SK-N-SH treated with all-trans-retinoic acid at 6 μM for 48 hours (cell line): Measurements from ENCODE around the gene SMOC2.

Experiments used
- CREB5 ChIP-seq: fragments of 250-450 bp; sonication (Bioruptor Pico); IDR thresholded peaks from 2 replicates; pipeline ENCODE4 v1.5.1; 2020; ENCODE audit warnings: low read depth, mild to moderate bottlenecking, moderate library complexity
- CSDC2 ChIP-seq: fragments of 250-450 bp; sonication (Bioruptor Pico); IDR thresholded peaks from 2 replicates; pipeline ENCODE4 v1.5.0; 2020; ENCODE audit warnings: mild to moderate bottlenecking, moderate library complexity
- CSRNP3 ChIP-seq: fragments of 250-450 bp; sonication (Bioruptor Pico); IDR thresholded peaks from 2 replicates; pipeline ENCODE4 v1.5.1; 2021; ENCODE audit warnings: mild to moderate bottlenecking, moderate library complexity
- GLIS3 ChIP-seq: fragments of 250-450 bp; sonication (Bioruptor Pico); IDR thresholded peaks from 2 replicates; pipeline ENCODE4 v1.5.0; 2020; ENCODE audit warnings: mild to moderate bottlenecking, moderate library complexity
- OSR1 ChIP-seq: fragments of 250-450 bp; sonication (Bioruptor Pico); IDR thresholded peaks from 2 replicates; pipeline ENCODE4 v1.8.0; 2022; ENCODE audit warnings: moderate library complexity, mild to moderate bottlenecking, inconsistent platforms
- PATZ1 ChIP-seq: fragments of 250-450 bp; sonication (Bioruptor Pico); IDR thresholded peaks from 2 replicates; pipeline ENCODE4 v1.8.0; 2020; ENCODE audit warnings: mild to moderate bottlenecking, moderate library complexity, borderline replicate concordance
- TCF4 ChIP-seq: fragments of 250-450 bp; sonication (Bioruptor Pico); IDR thresholded peaks from 2 replicates; pipeline ENCODE4 v1.8.0; 2021; ENCODE audit warnings: mild to moderate bottlenecking, moderate library complexity, borderline replicate concordance
- ZC3H10 ChIP-seq: fragments of 250-450 bp; sonication (Bioruptor Pico); IDR thresholded peaks from 2 replicates; pipeline ENCODE4 v1.5.1; 2021; ENCODE audit warnings: mild to moderate bottlenecking, moderate library complexity
- ZFP30 ChIP-seq: fragments of 450-650 bp; formaldehyde crosslinking; IDR thresholded peaks from 2 replicates; pipeline ENCODE4 v1.5.0; 2022; ENCODE audit warnings: mild to moderate bottlenecking, moderate library complexity
- ZNF565 ChIP-seq: fragments of 450-650 bp; formaldehyde crosslinking; conservative IDR thresholded peaks from 2 replicates; pipeline ENCODE4 v1.5.0; 2020; ENCODE audit warnings: low read depth, mild to moderate bottlenecking, moderate library complexity
- ZNF8 ChIP-seq: fragments of 450-650 bp; formaldehyde crosslinking; IDR thresholded peaks from 2 replicates; pipeline ENCODE4 v1.5.0; 2020; ENCODE audit warnings: mild to moderate bottlenecking, moderate library complexity
- TF ChIP-seq, protein P1 (sequence below): fragments of 250-450 bp; sonication (Bioruptor Pico); IDR thresholded peaks from 2 replicates; pipeline ENCODE4 v1.8.0; 2021; ENCODE audit warnings: low read depth, mild to moderate bottlenecking, moderate library complexity, borderline replicate concordance

GRCh38 chr6:168411793-168412192 is 29.2 kb upstream of the SMOC2 start:
- TF ChIP-seq ZNF8 (CRISPR knock-in tag) (no peak), OSR1 (CRISPR knock-in tag) (no peak), ZNF565 (CRISPR knock-in tag) (no peak), GLIS3 (CRISPR knock-in tag) (no peak), CSDC2 (no peak), TCF4 (CRISPR knock-in tag) (no peak), ZC3H10 (CRISPR knock-in tag) (no peak), PATZ1 (no peak), CREB5 (CRISPR knock-in tag) (no peak), ZFP30 (no peak), CSRNP3 (no peak)
- TF ChIP-seq, protein P1, sequence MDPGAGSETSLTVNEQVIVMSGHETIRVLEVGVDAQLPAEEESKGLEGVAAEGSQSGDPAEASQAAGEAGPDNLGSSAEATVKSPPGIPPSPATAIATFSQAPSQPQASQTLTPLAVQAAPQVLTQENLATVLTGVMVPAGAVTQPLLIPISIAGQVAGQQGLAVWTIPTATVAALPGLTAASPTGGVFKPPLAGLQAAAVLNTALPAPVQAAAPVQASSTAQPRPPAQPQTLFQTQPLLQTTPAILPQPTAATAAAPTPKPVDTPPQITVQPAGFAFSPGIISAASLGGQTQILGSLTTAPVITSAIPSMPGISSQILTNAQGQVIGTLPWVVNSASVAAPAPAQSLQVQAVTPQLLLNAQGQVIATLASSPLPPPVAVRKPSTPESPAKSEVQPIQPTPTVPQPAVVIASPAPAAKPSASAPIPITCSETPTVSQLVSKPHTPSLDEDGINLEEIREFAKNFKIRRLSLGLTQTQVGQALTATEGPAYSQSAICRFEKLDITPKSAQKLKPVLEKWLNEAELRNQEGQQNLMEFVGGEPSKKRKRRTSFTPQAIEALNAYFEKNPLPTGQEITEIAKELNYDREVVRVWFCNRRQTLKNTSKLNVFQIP (CRISPR knock-in tag): no peak
